GM11168 (cell line): Measurements from ENCODE around the gene GPR132.
"Not testable (repeated sequence)": the region's sequence is repeated elsewhere in the genome, so short reads cannot be mapped to it uniquely, and the experiment has no call there.

Source experiments
- in situ Hi-C: fragments of 300-500 bp; cut with MboI; formaldehyde crosslinking; loops from one replicate; pipeline ENCODE4 v1.12.0; 2022; ENCODE audit warnings: low sequenced_read_pairs; ENCODE audit not compliant: unreplicated experiment

Gene GPR132

DNA sequence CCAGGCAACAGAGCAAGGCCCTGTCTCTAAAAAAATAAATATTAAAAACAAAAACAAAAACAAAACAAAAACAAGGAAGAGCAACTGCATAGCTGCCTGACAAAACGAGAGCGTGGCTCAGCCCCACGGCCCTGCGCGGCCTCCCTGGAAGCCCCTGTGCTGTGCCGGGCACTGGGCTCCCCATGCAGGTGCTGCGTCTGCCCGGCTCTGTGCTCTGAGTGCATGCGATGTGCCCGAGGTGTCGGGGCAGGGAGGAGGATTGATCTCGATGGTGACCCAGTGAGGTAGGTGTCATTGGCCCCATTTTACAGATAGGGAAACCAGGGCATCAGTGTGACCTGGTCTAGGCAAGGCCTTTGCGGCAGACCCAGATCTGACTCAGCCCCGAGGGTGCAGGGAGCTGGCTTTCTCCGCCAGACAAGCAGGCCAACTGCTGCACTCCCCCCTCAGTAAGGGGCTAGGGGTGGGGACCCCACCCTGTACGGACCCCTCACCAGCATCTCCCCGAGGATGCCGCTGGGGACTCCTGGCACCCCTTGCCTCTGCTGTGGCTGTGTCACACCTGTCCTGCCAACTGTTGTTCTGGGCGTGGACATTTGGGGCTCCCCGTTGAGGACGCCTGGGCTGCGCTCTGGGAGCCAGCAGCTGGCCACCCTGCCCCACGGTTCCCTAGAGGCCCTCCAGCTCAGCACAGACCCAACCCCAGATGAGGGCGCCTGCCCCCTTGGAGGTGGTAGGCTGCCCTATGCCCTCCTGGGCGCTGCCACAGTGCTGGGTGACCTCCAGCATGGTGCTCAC is 15.3 kb downstream of the GPR132 start:
- in situ Hi-C loops, result loop anchor here (5.0 kb wide), 1 partner anchor 78 kb away; no protein-coding TSS in a partner anchor

- in situ Hi-C loops, result loop anchor here (5.0 kb wide), 1 partner anchor 75 kb away; no protein-coding TSS in a partner anchor
Measured at GRCh38 chr14:105047283-105048016, 17.8 kb downstream of the GPR132 start.

DNA sequence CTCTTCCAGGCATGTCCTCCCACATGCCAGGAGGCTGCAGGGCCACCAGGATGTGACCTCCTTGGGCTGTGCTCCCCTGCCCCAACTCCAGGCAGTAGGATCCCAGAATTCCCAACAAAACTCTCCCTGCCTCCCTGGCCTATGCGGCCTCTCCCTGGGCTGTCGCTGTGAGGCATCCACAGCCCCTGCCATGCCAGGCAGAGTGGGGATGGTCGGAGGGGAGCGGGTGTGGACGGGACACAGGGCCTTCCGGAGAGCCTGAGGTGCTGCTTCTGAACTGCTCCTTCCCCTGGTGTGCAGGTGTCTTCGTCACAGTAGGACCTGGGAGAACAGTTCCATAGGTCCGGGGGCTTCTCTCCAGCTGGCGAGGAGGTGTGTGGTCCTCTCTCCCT is 18.3 kb downstream of the GPR132 start:
- in situ Hi-C loops, result loop anchor here (5.0 kb wide), 1 partner anchor 75 kb away; no protein-coding TSS in a partner anchor

GRCh38 chr14:105045710-105046326 is 19.4 kb downstream of the GPR132 start:
- in situ Hi-C loops, result loop anchor here (5.0 kb wide), 1 partner anchor 74 kb away; no protein-coding TSS in a partner anchor

DNA sequence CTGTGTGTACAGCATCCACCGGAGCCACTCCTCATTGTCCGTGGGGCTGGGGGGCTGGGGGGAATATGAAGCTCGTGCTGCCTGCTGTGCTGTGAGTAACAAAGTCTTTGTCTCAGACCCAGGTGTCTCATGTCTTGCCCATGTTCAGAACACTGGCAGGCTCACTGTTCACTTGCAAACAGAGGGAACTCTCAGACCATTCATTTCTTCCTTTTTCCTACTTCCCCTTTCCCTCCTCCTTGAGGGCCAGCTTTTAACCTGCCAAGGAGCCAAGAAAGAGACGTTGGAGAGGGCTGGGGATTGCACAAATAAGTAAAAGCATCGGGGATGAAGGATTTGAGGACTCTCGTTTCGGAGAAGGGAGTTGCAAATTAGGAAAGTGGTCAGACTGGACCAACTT is 21.6 kb downstream of the GPR132 start:
- in situ Hi-C loops, result no loop called here

DNA sequence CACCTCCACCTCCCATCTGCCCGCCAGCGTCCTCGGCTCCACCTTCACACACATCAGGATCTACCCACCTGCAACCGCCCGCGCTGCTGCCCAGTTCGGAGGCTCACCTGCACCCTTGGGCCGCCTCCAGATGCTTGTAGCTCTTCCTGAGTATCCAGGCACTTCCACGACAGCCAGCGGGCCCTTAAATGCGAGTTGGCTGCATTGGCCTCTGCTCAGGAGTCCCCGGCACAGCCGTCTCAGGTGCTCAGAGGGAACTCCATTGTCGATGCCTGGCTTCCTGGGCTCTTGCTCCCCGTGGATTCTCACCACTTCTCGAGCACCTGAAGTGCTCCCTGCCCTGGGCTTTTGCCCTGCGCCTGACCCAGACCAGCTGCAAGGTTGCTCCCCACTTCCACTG is 22.4 kb downstream of the GPR132 start:
- in situ Hi-C loops, result no loop called here

DNA sequence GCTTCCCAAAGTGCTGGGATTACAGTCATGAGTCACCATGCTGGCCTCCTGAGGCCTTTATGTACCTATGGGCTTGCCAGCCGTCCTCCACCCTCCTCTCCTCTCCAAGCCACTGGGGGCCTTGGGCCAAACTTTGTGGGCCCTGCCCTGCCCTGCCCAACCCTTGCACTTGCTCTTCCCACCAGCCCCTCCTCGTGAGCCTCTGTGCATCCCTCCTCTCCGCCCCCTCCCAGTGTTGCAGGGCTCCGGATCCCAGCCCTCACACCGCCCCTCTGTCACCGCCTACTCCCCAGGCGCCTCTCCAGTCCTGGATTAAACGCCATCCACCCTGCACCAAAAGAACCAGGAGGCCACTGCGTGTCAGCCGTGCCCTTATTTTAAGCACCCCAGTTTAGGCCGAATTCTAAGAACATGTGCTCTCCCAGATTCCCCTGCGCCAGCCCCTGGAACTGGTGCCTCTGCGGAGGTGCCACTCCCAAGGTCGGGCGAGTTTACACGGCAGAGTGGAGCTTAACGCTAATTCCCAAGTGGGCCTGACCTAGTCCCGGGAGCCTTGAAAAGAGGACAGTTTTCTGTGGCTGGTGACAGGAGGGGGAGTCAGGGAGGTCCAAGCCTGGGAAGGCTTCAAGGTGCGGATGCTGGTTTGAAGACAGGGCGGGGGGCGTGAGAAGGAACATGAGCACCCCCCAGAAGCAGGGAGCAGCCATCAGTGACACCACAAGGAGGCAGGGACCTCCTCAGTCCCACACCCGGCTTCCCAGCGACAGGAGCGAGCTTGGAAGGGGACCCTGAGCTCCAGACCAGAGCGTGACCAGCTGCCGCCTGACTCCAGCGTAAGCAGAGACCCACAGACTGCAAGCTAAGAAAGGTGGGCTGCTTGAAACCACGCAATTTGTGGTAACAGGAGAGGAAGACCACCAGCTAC is 23.1 kb downstream of the GPR132 start:
- in situ Hi-C loops, result no loop called here

DNA sequence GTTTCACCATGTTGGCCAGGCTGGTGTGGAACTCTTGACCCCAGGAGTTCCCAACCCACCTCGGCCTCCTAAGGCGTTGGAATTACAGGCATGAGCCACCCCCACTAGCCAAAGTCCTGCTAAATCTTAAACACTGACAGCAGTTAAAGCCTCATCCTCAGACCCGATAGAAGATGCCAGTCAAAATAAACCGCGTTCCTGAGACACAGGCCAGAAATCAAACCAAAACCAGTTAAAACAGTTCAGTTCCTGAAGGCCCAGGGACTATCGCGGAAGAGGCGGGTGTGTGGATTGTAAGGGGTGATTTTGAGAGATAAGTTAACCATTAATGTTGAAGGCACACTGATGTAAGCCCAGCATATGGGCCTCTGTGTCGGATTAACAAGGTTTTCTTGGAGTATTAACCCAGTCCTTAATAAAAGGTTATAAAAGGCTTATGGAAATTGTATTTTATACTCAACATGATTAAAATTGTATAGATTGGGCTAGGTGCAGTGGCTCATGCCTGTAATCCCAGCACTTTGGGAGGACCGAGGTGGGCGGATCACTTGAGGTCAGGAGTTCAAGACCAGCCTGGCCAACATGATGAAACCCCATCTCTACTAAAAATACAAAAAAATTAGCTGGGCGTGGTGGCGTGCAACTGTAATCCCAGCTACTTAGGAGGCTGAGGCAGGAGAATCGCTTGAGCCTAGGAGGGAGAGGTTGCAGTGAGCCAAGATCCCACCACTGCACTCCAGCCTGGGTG is 25.6 kb downstream of the GPR132 start:
- in situ Hi-C loops, result no loop called here

- in situ Hi-C loops, result not testable (repeated sequence)
Measured at GRCh38 chr14:105035616-105036015, 29.6 kb downstream of the GPR132 start.

- in situ Hi-C loops, result no loop called here
Measured at GRCh38 chr14:105034315-105035039, 30.8 kb downstream of the GPR132 start.

DNA sequence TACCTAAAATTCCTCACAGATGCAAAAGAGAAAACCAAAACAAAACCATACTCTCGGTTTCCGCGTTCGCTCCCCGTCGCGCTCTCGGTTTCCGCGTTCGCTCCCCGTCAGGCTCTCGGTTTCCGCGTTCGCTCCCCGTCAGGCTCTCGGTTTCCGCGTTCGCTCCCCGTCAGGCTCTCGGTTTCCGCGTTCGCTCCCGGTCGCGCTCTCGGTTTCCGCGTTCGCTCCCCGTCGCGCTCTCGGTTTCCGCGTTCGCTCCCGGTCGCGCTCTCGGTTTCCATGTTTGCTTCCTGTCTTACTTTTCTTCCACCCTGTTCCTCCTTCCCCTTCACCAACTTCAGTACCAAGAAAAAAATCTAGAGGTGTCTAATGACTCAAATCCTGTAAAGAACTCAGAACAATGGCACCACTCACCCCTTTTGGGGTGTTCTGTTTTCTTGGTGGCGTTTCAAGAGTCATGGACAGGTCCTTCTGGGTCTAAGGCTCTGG is 31.8 kb downstream of the GPR132 start:
- in situ Hi-C loops, result not testable (repeated sequence)

DNA sequence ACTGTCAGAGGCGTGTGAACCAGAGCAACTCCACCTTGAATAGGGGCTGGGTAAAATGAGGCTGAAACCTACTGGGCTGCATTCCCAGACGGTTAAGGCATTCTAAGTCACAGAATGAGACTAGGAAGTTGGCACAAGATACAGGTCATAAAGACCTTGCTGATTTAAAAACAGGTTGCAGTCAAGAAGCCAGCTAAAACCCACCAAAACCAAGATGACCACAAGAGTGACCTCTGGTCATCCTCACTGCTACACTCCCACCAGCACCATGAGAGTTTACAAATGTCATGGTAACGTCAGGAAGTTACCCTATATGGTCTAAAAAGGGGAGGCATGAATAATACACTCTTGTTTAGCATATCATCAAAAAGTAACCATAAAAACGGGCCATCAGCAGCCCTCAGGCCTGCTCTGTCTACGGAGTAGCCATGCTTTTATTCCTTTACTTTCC is 32.8 kb downstream of the GPR132 start:
- in situ Hi-C loops, result not testable (repeated sequence)

DNA sequence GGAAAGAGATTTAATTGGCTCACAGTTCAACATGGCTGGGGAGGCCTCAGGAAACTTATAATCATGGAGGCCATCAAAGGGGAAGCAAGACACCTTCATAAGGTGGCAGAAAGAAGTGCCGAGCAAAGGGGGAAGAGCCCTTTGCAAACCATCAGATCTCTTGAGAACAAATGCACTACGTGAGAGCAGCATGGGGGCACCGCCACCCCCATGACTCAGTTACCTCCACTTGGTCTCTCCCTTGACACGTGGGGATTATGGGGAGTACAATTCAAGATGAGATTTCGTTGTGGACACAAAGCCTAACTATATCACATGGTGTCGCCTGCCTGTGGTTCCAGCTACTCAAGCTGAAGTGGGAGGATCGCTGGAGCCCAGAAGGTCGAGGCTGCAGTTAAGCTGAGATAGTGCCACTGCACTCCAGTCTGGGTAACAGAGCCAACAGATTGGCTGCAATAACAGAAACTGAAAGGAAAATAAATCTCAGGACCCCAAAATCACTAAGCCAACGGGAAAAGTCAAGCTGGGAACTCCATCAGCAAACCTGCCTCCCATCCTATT is 34.3 kb downstream of the GPR132 start:
- in situ Hi-C loops, result no loop called here

DNA sequence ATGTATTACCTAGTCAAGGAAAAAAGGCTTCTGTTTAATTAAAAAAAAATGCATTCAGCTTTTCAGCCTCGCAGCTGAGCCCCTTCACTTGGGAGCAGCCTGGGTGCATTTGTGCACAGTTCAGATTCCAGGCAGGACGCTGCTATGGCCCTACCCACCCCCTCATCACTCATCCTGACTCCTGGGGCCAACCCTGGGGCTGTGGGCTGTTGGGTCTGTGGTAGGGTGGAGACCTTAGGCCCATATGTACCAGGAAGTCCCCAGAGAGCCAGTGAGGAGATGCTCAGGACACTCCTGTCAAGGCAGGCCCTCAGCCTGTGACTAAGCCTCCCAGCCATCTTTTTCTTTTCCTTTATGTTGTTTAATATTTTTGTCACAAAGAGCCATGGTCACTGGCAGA is 35.0 kb downstream of the GPR132 start:
- in situ Hi-C loops, result no loop called here

DNA sequence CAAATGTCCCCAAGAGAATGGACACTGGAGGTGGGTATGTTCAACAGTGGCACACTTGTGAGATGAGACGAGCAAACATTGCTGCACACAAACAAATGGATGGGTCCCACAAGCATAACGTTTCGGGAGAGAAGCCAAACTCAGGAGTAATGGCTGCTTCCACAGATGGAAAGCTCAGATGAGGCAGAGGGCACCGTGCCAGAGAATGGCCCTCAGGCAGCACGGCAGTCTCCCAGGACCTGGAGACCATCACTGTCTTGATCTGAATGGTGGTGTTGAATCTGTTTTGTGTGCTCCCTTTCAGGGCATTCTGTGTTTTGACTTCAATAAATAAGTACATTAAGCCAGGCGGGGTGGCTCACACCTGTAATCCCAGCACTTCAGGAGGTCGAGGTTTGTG is 35.8 kb downstream of the GPR132 start:
- in situ Hi-C loops, result no loop called here

GRCh38 chr14:105028251-105028927 is 36.8 kb downstream of the GPR132 start:
- in situ Hi-C loops, result no loop called here

DNA sequence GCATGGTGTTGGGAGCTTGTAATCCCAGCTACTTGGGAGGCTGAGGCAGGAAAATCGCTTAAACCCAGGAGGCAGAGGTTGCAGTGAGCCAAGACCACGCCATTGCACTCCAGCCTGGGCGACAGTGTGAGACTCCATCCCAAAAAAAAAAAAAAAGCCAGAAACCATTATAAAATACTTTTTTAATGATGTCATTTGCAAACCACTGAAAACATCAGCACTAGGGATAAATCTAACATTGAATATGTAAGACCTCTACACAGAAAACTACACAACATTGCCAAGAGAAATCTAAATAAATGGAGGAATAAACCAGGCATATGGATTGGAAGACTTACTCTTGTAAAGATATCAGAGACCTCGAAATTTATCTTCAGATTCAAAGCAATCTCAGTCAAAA is 37.5 kb downstream of the GPR132 start:
- in situ Hi-C loops, result not testable (repeated sequence)
